MM.1S (cell line): ENCODE measurements around the gene ADGRD2.

Source experiments
- DNase-seq: peaks from one replicate; pipeline ENCODE4 v3.0.0-alpha.2; 2015
- H2AFZ ChIP-seq: fragments of 300-600 bp; sonication (generic); 2 replicates; pipeline ENCODE4 v1.6.0; 2016; ENCODE audit warnings: antibody characterized with exemption, low read length
- H3F3A ChIP-seq: fragments of 300-600 bp; sonication (generic); 2 replicates; pipeline ENCODE4 v1.6.1; 2016; ENCODE audit warnings: mild to moderate bottlenecking, antibody characterized with exemption, low read length, moderate library complexity, mixed read lengths; ENCODE audit not compliant: insufficient read depth
- H3K27ac ChIP-seq: fragments of 300-600 bp; sonication (generic); 2 replicates; pipeline ENCODE4 v1.5.1; 2016; ENCODE audit warnings: mild to moderate bottlenecking, low read length
- H3K27me3 ChIP-seq: fragments of 300-600 bp; sonication (generic); replicated peaks from 2 replicates; pipeline ENCODE4 v1.6.0; 2016; ENCODE audit warnings: low read length; ENCODE audit not compliant: insufficient read depth
- H3K36me3 ChIP-seq: fragments of 300-600 bp; sonication (generic); replicated peaks from 2 replicates; pipeline ENCODE4 v1.6.1; 2016; ENCODE audit warnings: mild to moderate bottlenecking, low read length, mixed read lengths; ENCODE audit not compliant: insufficient read depth
- H3K4me1 ChIP-seq: fragments of 300-600 bp; sonication (generic); 2 replicates; pipeline ENCODE4 v1.6.1; 2016; ENCODE audit warnings: low read length, mixed read lengths
- H3K4me2 ChIP-seq: fragments of 300-600 bp; sonication (generic); 2 replicates; pipeline ENCODE4 v1.6.0; 2016; ENCODE audit warnings: low read depth, low read length
- H3K4me3 ChIP-seq: fragments of 300-600 bp; sonication (generic); 2 replicates; pipeline ENCODE4 v1.5.1; 2016; ENCODE audit warnings: low read length, mixed read lengths
- H3K79me2 ChIP-seq: fragments of 300-600 bp; sonication (generic); 2 replicates; pipeline ENCODE4 v1.6.1; 2016; ENCODE audit warnings: mixed run types, low read length, mixed read lengths
- H3K9ac ChIP-seq: fragments of 300-600 bp; sonication (generic); 2 replicates; pipeline ENCODE4 v1.6.1; 2016; ENCODE audit warnings: low read length, mixed read lengths
- H3K9me2 ChIP-seq: fragments of 300-600 bp; sonication (generic); replicated peaks from 2 replicates; pipeline ENCODE4 v1.6.1; 2016; ENCODE audit warnings: mild to moderate bottlenecking, low read length, mixed read lengths; ENCODE audit not compliant: insufficient read depth
- H3K9me3 ChIP-seq: fragments of 300-600 bp; sonication (generic); replicated peaks from 2 replicates; pipeline ENCODE4 v1.6.1; 2016; ENCODE audit warnings: mild to moderate bottlenecking, low read length, mixed read lengths; ENCODE audit not compliant: insufficient read depth
- H4K20me1 ChIP-seq: fragments of 300-600 bp; sonication (generic); 2 replicates; pipeline ENCODE4 v1.6.1; 2016; ENCODE audit warnings: mild to moderate bottlenecking, low read length, moderate library complexity, mixed read lengths; ENCODE audit not compliant: insufficient read depth
- CTCF ChIP-seq: fragments of 300-600 bp; sonication (generic); IDR thresholded peaks from 2 replicates; pipeline ENCODE4 v1.5.1; 2016; ENCODE audit warnings: antibody characterized with exemption, low read length, mixed read lengths
- EZH2 ChIP-seq: fragments of 300-600 bp; sonication (generic); optimal IDR thresholded peaks from 2 replicates; pipeline ENCODE3; 2017; ENCODE audit warnings: low read depth, mild to moderate bottlenecking, antibody characterized with exemption, low read length, mixed read lengths
- EZH2phosphoT487 ChIP-seq: fragments of 300-600 bp; sonication (generic); IDR thresholded peaks from 2 replicates; pipeline ENCODE4 v1.6.1; 2018; ENCODE audit warnings: antibody characterized with exemption, low read length

ADGRD2 gene

GRCh38 chr9:124491049-124491975, 41.1 kb downstream of the ADGRD2 start:
- no peak overlapping the region for H3K4me2 ChIP-seq
- H3K9me2 ChIP-seq: no peaks in the 10 kb centered on the region
- no peak overlapping the region for H3K9ac ChIP-seq
- no peaks in the 10 kb centered on the region for H3F3A ChIP-seq
- peaks cover 90% of the 10 kb centered on the region for H3K27me3 ChIP-seq
- no peaks in the 10 kb centered on the region for H3K36me3 ChIP-seq
- no peak for TF ChIP-seq CTCF
- H3K4me1 ChIP-seq: no peaks in the 10 kb centered on the region
- H3K9me3 ChIP-seq: no peaks in the 10 kb centered on the region
- H3K27ac ChIP-seq: no peak overlapping the region
- DNase-seq: no peak
- H4K20me1 ChIP-seq: no peaks in the 10 kb centered on the region
- no peak overlapping the region for H2AFZ ChIP-seq
- H3K79me2 ChIP-seq: no peaks in the 10 kb centered on the region
- H3K4me3 ChIP-seq: no peak overlapping the region

GRCh38 chr9:124492818-124493217, 42.6 kb downstream of the ADGRD2 start:
- Histone ChIP-seq H3K9me2 (no peaks in the 10 kb centered on the region), H3K36me3 (no peaks in the 10 kb centered on the region), H3K9ac (no peak overlapping the region), H3K79me2 (no peaks in the 10 kb centered on the region), H2AFZ (no peak overlapping the region), H3K27me3 (peaks cover 90% of the 10 kb centered on the region), H3K4me3 (no peak overlapping the region), H3K27ac (no peak overlapping the region), H4K20me1 (no peaks in the 10 kb centered on the region), H3F3A (no peaks in the 10 kb centered on the region), H3K4me1 (no peaks in the 10 kb centered on the region), H3K9me3 (no peaks in the 10 kb centered on the region), H3K4me2 (no peak overlapping the region)
- TF ChIP-seq EZH2: no peak
- no peak for TF ChIP-seq EZH2phosphoT487
- no peak for TF ChIP-seq CTCF
- no peak for DNase-seq

- no peaks in the 10 kb centered on the region for H3K4me1 ChIP-seq
- no peak for TF ChIP-seq CTCF
- no peak for TF ChIP-seq EZH2phosphoT487
- TF ChIP-seq EZH2: no peak
- no peaks in the 10 kb centered on the region for H3K79me2 ChIP-seq
- H3K27ac ChIP-seq: no peak overlapping the region
- H3F3A ChIP-seq: no peaks in the 10 kb centered on the region
- no peak overlapping the region for H3K4me2 ChIP-seq
- no peak overlapping the region for H3K9ac ChIP-seq
- H3K36me3 ChIP-seq: no peaks in the 10 kb centered on the region
- peaks cover 90% of the 10 kb centered on the region for H3K27me3 ChIP-seq
- no peaks in the 10 kb centered on the region for H3K9me2 ChIP-seq
- no peak overlapping the region for H3K4me3 ChIP-seq
- H2AFZ ChIP-seq: no peak overlapping the region
- no peak for DNase-seq
- no peaks in the 10 kb centered on the region for H3K9me3 ChIP-seq
- H4K20me1 ChIP-seq: no peaks in the 10 kb centered on the region
These were observed 43.0 kb downstream of the ADGRD2 start for GRCh38 chr9:124493218-124493617.
